AG10803 (cell line): ENCODE data around the gene TANGO2.

Experiments used
- DNase-seq: peaks from one replicate; pipeline ENCODE4 v3.0.0; 2010; ENCODE audit warnings: low read depth
- H3K4me3 ChIP-seq: 2 replicates; pipeline ENCODE4 v1.5.1; 2011; ENCODE audit warnings: mild to moderate bottlenecking, low read length, control low read depth
- CTCF ChIP-seq: conservative IDR thresholded peaks from 2 replicates; pipeline ENCODE4 v1.5.1; 2011; ENCODE audit warnings: mild to moderate bottlenecking, low read length, control low read depth, inconsistent platforms

Gene TANGO2

GRCh38 chr22:20106849-20107237 lies 85.9 kb downstream of the TANGO2 start:
- TF ChIP-seq CTCF, result no peak
- no peak overlapping the region for H3K4me3 ChIP-seq
- DNase-seq, result no peak

- DNase-seq, result no peak
- no peak overlapping the region for H3K4me3 ChIP-seq
- TF ChIP-seq CTCF, result no peak
Observed at GRCh38 chr22:20107471-20107901, 86.6 kb downstream of the TANGO2 start.

- DNase-seq, result no peak
Observed at GRCh38 chr22:20107951-20108756, 87.2 kb downstream of the TANGO2 start.

GRCh38 chr22:20108757-20109230 lies 87.9 kb downstream of the TANGO2 start:
- no peak for TF ChIP-seq CTCF
- H3K4me3 ChIP-seq, result no peak overlapping the region
- no peak for DNase-seq

More at GRCh38 chr22:20107951-20108756, 87.2 kb downstream of the TANGO2 start:
- no peak overlapping the region for H3K4me3 ChIP-seq
- TF ChIP-seq CTCF, result no peak

- H3K4me3 ChIP-seq, result no peak overlapping the region
- DNase-seq, result no peak
Observed at GRCh38 chr22:20109411-20110358, 88.8 kb downstream of the TANGO2 start.

GRCh38 chr22:20110359-20110985 lies 89.6 kb downstream of the TANGO2 start:
- DNase-seq, result no peak
- no peak overlapping the region for H3K4me3 ChIP-seq
- TF ChIP-seq CTCF, result no peak

More at GRCh38 chr22:20109411-20110358, 88.8 kb downstream of the TANGO2 start:
- no peak for TF ChIP-seq CTCF
